CD14-positive monocyte (primary cell): ENCODE measurements around the gene DLG1. TPM values are rescaled to one million over a fixed set of nuclear protein-coding genes. Genes with fewer than 3 reads are reported as not detected.

ENCODE experiments used
- DNase-seq, 3 donors: peaks; one replicate each; pipeline ENCODE4 v3.0.0-alpha.2; 2011 to 2022
- H2AFZ ChIP-seq: 2 replicates; pipeline ENCODE4 v1.6.0; 2012; ENCODE audit warnings: mild to moderate bottlenecking, low read depth, low read length, inconsistent platforms; ENCODE audit not compliant: insufficient read depth, poor library complexity, severe bottlenecking
- H3K27ac ChIP-seq, 2 donors: 1 replicate in 1 of 2; 2 replicates in 1 of 2; pipeline ENCODE4 v1.5.1; 2012 to 2013; ENCODE audit warnings: low read length in 2 of 2, control low read depth in 1 of 2, inconsistent platforms in 1 of 2, low read depth in 1 of 2, mild to moderate bottlenecking in 1 of 2
- H3K27me3 ChIP-seq, 2 donors: one replicate each; pipeline versions ENCODE4 v1.6.0 to v1.6.1; 2011 to 2013; ENCODE audit warnings: low read length in 2 of 2; ENCODE audit not compliant: control insufficient read depth in 2 of 2, insufficient read depth in 2 of 2
- H3K36me3 ChIP-seq, 2 donors: replicated peaks in 1 of 2; 1 replicate in 1 of 2; 2 replicates in 1 of 2; pipeline versions ENCODE4 v1.5.1 to v1.6.1; 2012 to 2013; ENCODE audit warnings: low read length in 2 of 2, control low read depth in 1 of 2, inconsistent platforms in 1 of 2, mild to moderate bottlenecking in 1 of 2; ENCODE audit not compliant: insufficient read depth in 2 of 2, control insufficient read depth in 1 of 2
- H3K4me1 ChIP-seq, 2 donors: 1 replicate in 1 of 2; 2 replicates in 1 of 2; pipeline versions ENCODE4 v1.5.1 to v1.6.1; 2012 to 2013; ENCODE audit warnings: low read length in 2 of 2, control low read depth in 1 of 2, inconsistent platforms in 1 of 2, mild to moderate bottlenecking in 1 of 2, moderate library complexity in 1 of 2; ENCODE audit not compliant: insufficient read depth in 2 of 2, control insufficient read depth in 1 of 2
- H3K4me2 ChIP-seq: replicated peaks from 2 replicates; pipeline ENCODE3; 2012; ENCODE audit warnings: low read length, moderate library complexity, mild to moderate bottlenecking; ENCODE audit not compliant: poor library complexity, severe bottlenecking; ENCODE audit errors: extremely low read depth
- H3K4me3 ChIP-seq, 3 experiments: fragments of 200-600 bp in 1 of 3; sonication (generic) in 1 of 3; replicated peaks in 1 of 3; 1 replicate in 2 of 3; 2 replicates in 1 of 3; pipeline ENCODE4 v1.5.1; 2011 to 2013; ENCODE audit warnings: low read length in 3 of 3, mild to moderate bottlenecking in 3 of 3, control low read depth in 2 of 3, low read depth in 2 of 3, inconsistent platforms in 1 of 3, moderate library complexity in 1 of 3
- H3K79me2 ChIP-seq: 2 replicates; pipeline ENCODE4 v1.6.0; 2012; ENCODE audit warnings: mild to moderate bottlenecking, control low read depth, inconsistent platforms, low read length, moderate library complexity; ENCODE audit not compliant: insufficient read depth
- H3K9ac ChIP-seq: 2 replicates; pipeline ENCODE4 v1.6.0; 2017; ENCODE audit warnings: low read length, mild to moderate bottlenecking; ENCODE audit not compliant: insufficient read depth, poor library complexity, severe bottlenecking
- H3K9me3 ChIP-seq, 2 donors: replicated peaks in 1 of 2; 1 replicate in 1 of 2; 2 replicates in 1 of 2; pipeline versions ENCODE4 v1.5.1 to v1.6.1; 2012 to 2013; ENCODE audit warnings: low read length in 2 of 2, control low read depth in 1 of 2; ENCODE audit not compliant: control insufficient read depth in 1 of 2, insufficient read depth in 1 of 2
- H4K20me1 ChIP-seq: 2 replicates; pipeline ENCODE4 v1.6.0; 2012; ENCODE audit warnings: mild to moderate bottlenecking, low read length, control low read depth, moderate library complexity; ENCODE audit not compliant: insufficient read depth
- H3K27ac Mint-ChIP-seq, 7 donors: one replicate each; pipeline ENCODE4 v1.8.0; 2020; ENCODE audit warnings: mild to moderate bottlenecking in 7 of 7, mixed read lengths in 7 of 7, moderate library complexity in 6 of 7, inconsistent platforms in 2 of 7
- H3K27me3 Mint-ChIP-seq, 3 donors: one replicate each; pipeline ENCODE4 v1.8.0; 2021 to 2022; ENCODE audit warnings: low read depth in 3 of 3, mild to moderate bottlenecking in 3 of 3, mixed read lengths in 3 of 3, moderate library complexity in 3 of 3, inconsistent platforms in 1 of 3
- H3K36me3 Mint-ChIP-seq, 2 donors: one replicate each; pipeline ENCODE4 v1.8.0; 2020; ENCODE audit warnings: mixed read lengths in 2 of 2, inconsistent platforms in 1 of 2, mild to moderate bottlenecking in 1 of 2
- H3K4me1 Mint-ChIP-seq: one replicate; pipeline ENCODE4 v1.8.0; 2020; ENCODE audit warnings: mild to moderate bottlenecking, mixed read lengths
- H3K4me3 Mint-ChIP-seq, 2 donors: one replicate each; pipeline ENCODE4 v1.8.0; 2020; ENCODE audit warnings: mild to moderate bottlenecking in 2 of 2, mixed read lengths in 2 of 2, moderate library complexity in 1 of 2
- H3K9me3 Mint-ChIP-seq, 7 donors: one replicate each; pipeline ENCODE4 v1.8.0; 2020 to 2022; ENCODE audit warnings: mixed read lengths in 7 of 7, mild to moderate bottlenecking in 6 of 7, moderate library complexity in 6 of 7, inconsistent platforms in 2 of 7
- WGBS: methylation state at CpG from one replicate; pipeline ENCODE4 v1.1.5; 2013; ENCODE audit warnings: missing lambda C conversion rate; ENCODE audit not compliant: insufficient coverage; 5-methylcytosine and 5-hydroxymethylcytosine counted together
- intact Hi-C, 2 donors: fragments of 100-400 bp; cut with micrococcal nuclease; formaldehyde crosslinking; loops; one replicate each; pipeline versions ENCODE4 v1.15.0 to v1.15.1; 2023
- polyA plus RNA-seq, 3 donors: library from polyadenylated mRNA; depleted of rRNA in 1 of 3; unstranded in 2 of 3; stranded (reverse) in 1 of 3; fragments of 300-500 nt in 2 of 3; fragments of >200 nt in 1 of 3; fragmentation: Illumina TruSeq in 2 of 3; gene quantifications; 1 replicate in 2 of 3; 2 replicates in 1 of 3; pipeline ENCODE4 v1.2.3, GENCODE V29; 2012 to 2021
- TF ChIP-seq, protein P1 (sequence below): fragments of 200-600 bp; IDR thresholded peaks from one replicate; pipeline ENCODE4 v1.8.0; 2022; ENCODE audit warnings: antibody characterized with exemption, mild to moderate bottlenecking

DLG1 gene
- polyA plus RNA-seq, 3 donors: 6.5 to 21.9 (median 10.2) TPM

DNA sequence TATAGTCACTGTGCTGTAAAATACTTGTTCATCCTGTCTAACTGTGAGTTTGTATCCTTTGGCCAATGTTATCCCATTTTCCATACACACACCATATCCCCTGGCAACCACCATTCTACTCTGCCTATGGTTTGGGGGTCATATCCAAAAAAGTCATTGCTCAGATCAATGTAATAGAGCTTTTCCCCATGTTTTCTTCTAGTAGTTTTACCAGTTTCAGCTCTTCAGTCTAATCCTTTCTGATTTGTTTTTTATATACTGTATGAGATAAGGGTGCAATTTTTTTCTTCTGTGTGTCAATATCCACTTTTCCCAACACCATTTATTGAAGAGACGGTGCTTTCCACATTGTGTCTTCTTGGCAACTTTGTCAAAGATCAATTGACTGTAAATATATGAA, 14.0 kb upstream of the DLG1 start:
- Histone ChIP-seq H3K36me3 (no peaks in the 10 kb centered on the region), H3K4me1 (no peaks in the 10 kb centered on the region), H3K27me3 (peaks cover 2 to 3% of the 10 kb centered on the region in 2 donors), H3K27ac (no peak overlapping the region), H2AFZ (no peak overlapping the region), H3K4me2 (no peak overlapping the region), H3K79me2 (no peaks in the 10 kb centered on the region), H3K4me3 (no peak overlapping the region), H3K9ac (no peak overlapping the region), H4K20me1 (no peaks in the 10 kb centered on the region), H3K9me3 (no peaks in the 10 kb centered on the region)
- H3K27ac Mint-ChIP-seq: no peak overlapping the region
- peaks cover 5 to 18% (median 10%) of the 10 kb centered on the region in 3 donors for H3K27me3 Mint-ChIP-seq
- peak overlapping the region in 1 of 2 donors; percentile 54 for H3K4me3 Mint-ChIP-seq
- peaks cover 0 to 6% (median 0%) of the 10 kb centered on the region in 7 donors for H3K9me3 Mint-ChIP-seq
- DNase-seq: no peak
- WGBS: no CpG with 5 or more reads among the region's 1 CpG
- TF ChIP-seq, protein P1, sequence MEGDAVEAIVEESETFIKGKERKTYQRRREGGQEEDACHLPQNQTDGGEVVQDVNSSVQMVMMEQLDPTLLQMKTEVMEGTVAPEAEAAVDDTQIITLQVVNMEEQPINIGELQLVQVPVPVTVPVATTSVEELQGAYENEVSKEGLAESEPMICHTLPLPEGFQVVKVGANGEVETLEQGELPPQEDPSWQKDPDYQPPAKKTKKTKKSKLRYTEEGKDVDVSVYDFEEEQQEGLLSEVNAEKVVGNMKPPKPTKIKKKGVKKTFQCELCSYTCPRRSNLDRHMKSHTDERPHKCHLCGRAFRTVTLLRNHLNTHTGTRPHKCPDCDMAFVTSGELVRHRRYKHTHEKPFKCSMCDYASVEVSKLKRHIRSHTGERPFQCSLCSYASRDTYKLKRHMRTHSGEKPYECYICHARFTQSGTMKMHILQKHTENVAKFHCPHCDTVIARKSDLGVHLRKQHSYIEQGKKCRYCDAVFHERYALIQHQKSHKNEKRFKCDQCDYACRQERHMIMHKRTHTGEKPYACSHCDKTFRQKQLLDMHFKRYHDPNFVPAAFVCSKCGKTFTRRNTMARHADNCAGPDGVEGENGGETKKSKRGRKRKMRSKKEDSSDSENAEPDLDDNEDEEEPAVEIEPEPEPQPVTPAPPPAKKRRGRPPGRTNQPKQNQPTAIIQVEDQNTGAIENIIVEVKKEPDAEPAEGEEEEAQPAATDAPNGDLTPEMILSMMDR: no peak
- intact Hi-C loops: no loop called here
- H3K36me3 Mint-ChIP-seq: no peaks in the 10 kb centered on the region
- H3K4me1 Mint-ChIP-seq: peaks cover 1% of the 10 kb centered on the region

- H3K9ac ChIP-seq: no peak overlapping the region
- intact Hi-C loops: no loop called here
- no peaks in the 10 kb centered on the region for H3K36me3 Mint-ChIP-seq
- no peaks in the 10 kb centered on the region for H4K20me1 ChIP-seq
- H3K4me3 ChIP-seq: no peak overlapping the region
- WGBS: no CpG with 5 or more reads among the region's 3 CpGs
- no peaks in the 10 kb centered on the region for H3K79me2 ChIP-seq
- H3K9me3 ChIP-seq: no peaks in the 10 kb centered on the region
- no peaks in the 10 kb centered on the region for H3K36me3 ChIP-seq
- peaks cover 1% of the 10 kb centered on the region for H3K4me1 Mint-ChIP-seq
- H3K9me3 Mint-ChIP-seq: peaks cover 0 to 6% (median 0%) of the 10 kb centered on the region in 7 donors
- H3K27me3 ChIP-seq: peaks cover 2 to 3% of the 10 kb centered on the region in 2 donors
- H3K27ac Mint-ChIP-seq: no peak overlapping the region
- no peak overlapping the region for H2AFZ ChIP-seq
- H3K4me2 ChIP-seq: no peak overlapping the region
- no peak overlapping the region for H3K27ac ChIP-seq
- TF ChIP-seq, protein P1: no peak
- H3K4me3 Mint-ChIP-seq: no peak overlapping the region
- H3K27me3 Mint-ChIP-seq: peaks cover 6 to 21% (median 10%) of the 10 kb centered on the region in 3 donors
- H3K4me1 ChIP-seq: no peaks in the 10 kb centered on the region
- DNase-seq: no peak
Observed at GRCh38 chr3:197311591-197311990, 13.2 kb upstream of the DLG1 start.
